ENCODE data around the gene PDXK. TPM values are rescaled to one million over a fixed set of nuclear protein-coding genes. Genes with fewer than 3 reads are reported as not detected.

PDXK gene
- total and polyA plus RNA-seq, 7 donors, result 22.1 to 88.5 (median 26.0) TPM

GRCh38 chr21:43782431-43783097 lies 63.6 kb downstream of the PDXK start:
- H3K4me1 ChIP-seq, result no peaks in the 10 kb centered on the region
- intact Hi-C loops (cut with DNase I), result no loop called here
- H3K4me3 ChIP-seq, result no peak overlapping the region
- DNase-seq, result no peak
- WGBS, 2 donors, result 81 to 83% methylated on average over 5 of the region's 5 CpGs
- no peaks in the 10 kb centered on the region for H3K27me3 ChIP-seq
- TF ChIP-seq POLR2A (IDR thresholded peaks at IDR 0.05) (no peak), EP300 (IDR thresholded peaks at IDR 0.05) (no peak), POLR2AphosphoS5 (IDR thresholded peaks at IDR 0.05) (no peak)
- TF ChIP-seq, protein P1, sequence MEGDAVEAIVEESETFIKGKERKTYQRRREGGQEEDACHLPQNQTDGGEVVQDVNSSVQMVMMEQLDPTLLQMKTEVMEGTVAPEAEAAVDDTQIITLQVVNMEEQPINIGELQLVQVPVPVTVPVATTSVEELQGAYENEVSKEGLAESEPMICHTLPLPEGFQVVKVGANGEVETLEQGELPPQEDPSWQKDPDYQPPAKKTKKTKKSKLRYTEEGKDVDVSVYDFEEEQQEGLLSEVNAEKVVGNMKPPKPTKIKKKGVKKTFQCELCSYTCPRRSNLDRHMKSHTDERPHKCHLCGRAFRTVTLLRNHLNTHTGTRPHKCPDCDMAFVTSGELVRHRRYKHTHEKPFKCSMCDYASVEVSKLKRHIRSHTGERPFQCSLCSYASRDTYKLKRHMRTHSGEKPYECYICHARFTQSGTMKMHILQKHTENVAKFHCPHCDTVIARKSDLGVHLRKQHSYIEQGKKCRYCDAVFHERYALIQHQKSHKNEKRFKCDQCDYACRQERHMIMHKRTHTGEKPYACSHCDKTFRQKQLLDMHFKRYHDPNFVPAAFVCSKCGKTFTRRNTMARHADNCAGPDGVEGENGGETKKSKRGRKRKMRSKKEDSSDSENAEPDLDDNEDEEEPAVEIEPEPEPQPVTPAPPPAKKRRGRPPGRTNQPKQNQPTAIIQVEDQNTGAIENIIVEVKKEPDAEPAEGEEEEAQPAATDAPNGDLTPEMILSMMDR (IDR thresholded peaks at IDR 0.05), result no peak
- H3K9me3 ChIP-seq, result no peaks in the 10 kb centered on the region
- H3K27ac ChIP-seq, result no peak overlapping the region
- H3K36me3 ChIP-seq, result no peaks in the 10 kb centered on the region

- TF ChIP-seq, protein P1 (IDR thresholded peaks at IDR 0.05), result no peak
- no peak for TF ChIP-seq EP300 (IDR thresholded peaks at IDR 0.05)
- TF ChIP-seq POLR2A (IDR thresholded peaks at IDR 0.05), result no peak
- TF ChIP-seq POLR2AphosphoS5 (IDR thresholded peaks at IDR 0.05), result no peak
- H3K36me3 ChIP-seq, result no peaks in the 10 kb centered on the region
- no peak for DNase-seq
- H3K4me3 ChIP-seq, result no peak overlapping the region
- H3K27me3 ChIP-seq, result no peaks in the 10 kb centered on the region
- 82 to 92% methylated on average over 17 of the region's 17 CpGs for WGBS, 2 donors
- H3K4me1 ChIP-seq, result no peaks in the 10 kb centered on the region
- H3K9me3 ChIP-seq, result no peaks in the 10 kb centered on the region
- intact Hi-C loops (cut with DNase I), result no loop called here
- H3K27ac ChIP-seq, result no peak overlapping the region
These were observed 64.3 kb downstream of the PDXK start for GRCh38 chr21:43783098-43783700.

- H3K27me3 ChIP-seq, result no peaks in the 10 kb centered on the region
- peaks cover 0 to 8% (median 4%) of the 10 kb centered on the region in 4 donors for H3K4me1 ChIP-seq
- no peak for TF ChIP-seq POLR2AphosphoS5 (IDR thresholded peaks at IDR 0.05)
- TF ChIP-seq, protein P1 (IDR thresholded peaks at IDR 0.05), result no peak
- no peak for TF ChIP-seq EP300 (IDR thresholded peaks at IDR 0.05)
- TF ChIP-seq POLR2A (IDR thresholded peaks at IDR 0.05), result no peak
- H3K27ac ChIP-seq, result no peak overlapping the region
- no peak overlapping the region for H3K4me3 ChIP-seq
- intact Hi-C loops (cut with DNase I), result no loop called here
- no peak for DNase-seq
- 62 to 65% methylated on average over 3 of the region's 3 CpGs for whole genome bisulfite sequencing, 2 donors
- no peaks in the 10 kb centered on the region for H3K9me3 ChIP-seq
- H3K36me3 ChIP-seq, result no peaks in the 10 kb centered on the region
These were observed 66.2 kb downstream of the PDXK start for GRCh38 chr21:43785134-43785533.

DNA sequence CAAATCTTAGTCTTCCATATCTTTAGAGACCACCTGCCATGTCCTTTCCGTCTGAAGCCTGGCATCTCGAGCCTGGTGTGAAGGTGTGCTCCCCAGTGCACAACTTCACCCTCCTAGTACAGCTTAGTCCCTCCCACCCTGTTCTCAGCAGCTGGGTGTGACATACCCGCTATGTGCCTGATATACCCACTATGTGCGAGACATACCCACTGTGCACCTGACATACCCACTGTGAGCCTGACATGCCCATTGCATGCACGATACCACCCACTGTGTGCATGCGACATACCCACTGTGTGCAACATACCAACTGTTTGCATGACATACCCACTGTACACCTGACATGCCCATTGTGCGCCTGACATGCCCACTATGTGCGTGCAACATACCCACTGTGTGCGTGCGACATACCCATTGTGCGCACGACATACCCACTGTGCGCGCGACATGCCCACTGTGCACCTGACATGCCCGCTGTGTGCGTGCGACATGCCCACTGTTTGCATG lies 67.4 kb downstream of the PDXK start:
- Histone ChIP-seq H3K4me3 (no peak overlapping the region), H3K9me3 (no peaks in the 10 kb centered on the region), H3K27ac (no peak overlapping the region), H3K27me3 (no peaks in the 10 kb centered on the region), H3K36me3 (no peaks in the 10 kb centered on the region), H3K4me1 (peaks cover 0 to 17% (median 15%) of the 10 kb centered on the region in 4 donors)
- WGBS, 2 donors, result 86 to 87% methylated on average over 18 of the region's 18 CpGs
- DNase-seq, result no peak
- TF ChIP-seq POLR2A (IDR thresholded peaks at IDR 0.05) (no peak), POLR2AphosphoS5 (IDR thresholded peaks at IDR 0.05) (no peak), EP300 (IDR thresholded peaks at IDR 0.05) (no peak)
- TF ChIP-seq, protein P1 (IDR thresholded peaks at IDR 0.05), result no peak
- intact Hi-C loops (cut with DNase I), result no loop called here

Data from sigmoid colon (tissue), 7 donors.